Activated CD8-positive, alpha-beta memory T cell treated with anti-CD3 and anti-CD28 coated beads for 1 hour (primary cell): ENCODE measurements around the gene HDAC8.
"Not testable (repeated sequence)": the region's sequence is repeated elsewhere in the genome, so short reads cannot be mapped to it uniquely, and the experiment has no call there.

Source experiments
- DNase-seq, 2 donors: peaks; one replicate each; pipeline ENCODE4 v3.0.0-alpha.2; 2020; ENCODE audit warnings: low read depth in 1 of 2; ENCODE audit errors: extremely low read depth in 1 of 2

HDAC8 gene

GRCh38 chrX:72465889-72466288 lies 106.8 kb downstream of the HDAC8 start:
- no peak for DNase-seq

- DNase-seq = no peak
Observed at GRCh38 chrX:72461766-72462165, 110.9 kb downstream of the HDAC8 start.

DNA sequence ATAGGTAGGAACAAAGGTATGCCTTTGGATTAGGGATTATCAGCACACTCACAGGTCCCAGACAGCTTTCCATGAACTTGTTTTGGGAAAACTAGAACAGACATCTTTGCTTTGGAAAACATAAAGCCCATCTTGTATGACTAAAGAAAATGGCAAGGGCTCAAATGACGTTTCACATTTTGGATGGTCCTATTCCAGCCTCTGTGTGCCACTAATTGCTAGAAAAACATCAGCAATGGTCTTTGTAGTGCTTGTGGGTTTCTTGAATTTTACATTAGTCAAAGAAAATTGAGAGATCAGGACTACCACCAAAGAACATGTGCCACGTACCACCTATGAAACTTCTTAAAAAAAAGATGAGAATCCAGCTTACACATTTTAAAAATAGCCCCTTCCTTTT lies 111.4 kb downstream of the HDAC8 start:
- DNase-seq = no peak

DNA sequence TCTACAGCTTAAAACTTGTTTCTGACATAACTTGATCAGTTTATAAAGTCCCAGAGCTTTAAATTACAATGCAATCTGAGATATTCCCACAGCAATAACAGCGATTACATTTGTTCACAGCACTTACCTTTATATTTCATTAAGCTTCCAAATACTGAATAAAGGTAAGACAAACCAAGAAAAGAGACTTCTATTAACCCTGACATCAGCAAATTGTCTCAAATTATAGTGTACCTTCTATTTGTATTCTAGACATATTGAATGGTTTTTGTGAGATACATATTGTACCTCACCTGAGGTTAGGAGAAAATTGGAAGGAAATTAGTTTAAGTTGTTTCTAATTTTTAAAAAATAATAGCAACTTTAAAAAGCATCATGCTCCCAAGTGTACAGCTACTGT lies 111.9 kb downstream of the HDAC8 start:
- no peak for DNase-seq

DNA sequence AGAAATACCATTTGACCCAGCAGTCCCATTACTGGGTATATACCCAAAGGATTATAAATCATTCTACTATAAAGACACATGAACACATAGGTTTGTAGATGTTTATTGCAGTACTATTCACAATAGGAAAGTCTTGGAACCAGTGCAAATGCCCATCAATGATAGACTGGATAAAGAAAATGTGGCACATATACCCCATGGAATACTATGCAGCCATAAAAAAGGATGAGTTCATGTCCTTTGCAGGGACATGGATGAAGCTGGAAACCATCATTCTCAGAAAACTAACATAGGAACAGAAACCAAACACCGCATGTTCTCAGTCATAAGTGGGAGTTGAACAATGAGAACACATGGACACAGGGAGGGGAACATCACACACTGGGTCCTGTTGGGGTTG lies 123.6 kb downstream of the HDAC8 start:
- DNase-seq = not testable (repeated sequence)

GRCh38 chrX:72440764-72441163 lies 131.9 kb downstream of the HDAC8 start:
- DNase-seq = not testable (repeated sequence)

DNA sequence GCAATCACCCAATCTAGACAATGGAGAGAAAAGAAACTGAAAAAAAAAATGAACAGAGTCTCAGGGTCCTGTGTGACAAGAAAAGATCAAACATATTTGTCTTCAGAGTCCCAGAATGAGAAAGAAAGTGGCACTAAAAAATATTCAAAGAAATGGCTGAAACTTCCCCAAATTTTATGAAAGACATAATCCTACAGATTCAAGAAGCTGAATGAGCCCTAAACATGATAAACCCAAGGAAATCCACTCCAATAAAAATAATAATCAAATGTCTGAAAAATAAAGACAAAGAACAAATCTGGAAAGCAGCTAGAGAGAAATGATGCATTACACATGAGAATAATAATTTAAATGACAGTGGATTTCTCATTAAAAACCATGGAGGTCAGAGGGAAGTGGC lies 136.6 kb downstream of the HDAC8 start:
- DNase-seq = no peak

GRCh38 chrX:72430405-72430968 lies 142.2 kb downstream of the HDAC8 start:
- no peak for DNase-seq

DNA sequence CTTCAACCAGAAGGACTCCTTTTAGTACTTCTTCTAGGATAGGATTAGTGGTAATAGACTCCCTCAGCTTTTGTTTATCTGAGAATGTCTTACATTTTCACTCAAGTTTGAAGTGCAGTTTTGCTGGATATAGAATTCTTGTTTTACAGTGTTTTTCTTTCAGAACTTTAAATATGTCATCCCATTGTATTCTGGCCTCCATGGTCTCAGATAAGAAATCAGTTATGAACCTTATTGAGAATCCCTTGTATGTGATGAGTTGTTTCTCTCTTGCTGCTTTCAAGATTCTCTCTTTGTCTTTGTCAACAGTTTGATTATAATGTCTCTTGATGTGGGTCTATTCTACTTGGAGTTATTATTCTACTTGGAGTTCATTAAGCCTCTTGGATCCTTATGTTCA lies 150.8 kb downstream of the HDAC8 start:
- DNase-seq = no peak

DNA sequence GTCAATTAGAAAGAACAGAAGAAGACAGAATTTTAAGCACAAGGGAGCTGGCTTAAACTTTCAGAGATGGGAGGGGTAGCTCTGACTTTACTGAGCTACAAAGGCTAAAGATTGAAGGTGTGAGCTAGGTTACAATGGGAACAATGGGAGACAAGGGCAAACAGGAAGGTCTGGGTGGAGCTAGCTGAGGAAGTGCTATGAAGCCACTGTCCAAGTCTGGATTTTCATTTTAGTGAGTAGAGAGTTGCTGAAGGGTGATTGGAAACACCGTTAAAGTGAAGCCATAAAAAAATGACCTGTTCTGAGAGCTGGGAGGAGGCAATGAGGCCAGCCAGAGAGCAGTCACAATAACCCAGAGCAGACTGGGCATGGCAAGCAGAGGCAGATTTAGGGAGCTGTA lies 162.7 kb downstream of the HDAC8 start:
- no peak for DNase-seq

DNA sequence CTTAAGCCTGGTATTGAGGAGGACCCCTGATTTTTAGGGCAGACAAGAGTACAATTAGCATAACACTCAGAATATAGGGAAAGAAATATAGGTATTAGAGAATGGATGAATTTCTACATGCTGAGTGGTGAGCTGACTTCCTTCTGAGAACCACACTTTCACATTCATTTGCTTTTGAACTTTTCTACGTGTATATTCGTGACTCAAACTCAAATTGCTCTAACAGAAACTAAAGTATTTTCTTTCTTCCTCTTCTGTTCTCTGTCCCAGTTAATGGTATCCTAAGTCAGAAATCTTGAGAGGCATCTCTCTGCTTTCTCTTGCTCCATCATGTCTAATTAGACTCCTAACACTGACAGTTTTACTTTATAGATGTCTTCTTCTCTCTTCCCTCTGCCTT lies 163.8 kb downstream of the HDAC8 start:
- no peak for DNase-seq

GRCh38 chrX:72405136-72405535 lies 167.5 kb downstream of the HDAC8 start:
- not testable (repeated sequence) for DNase-seq

DNA sequence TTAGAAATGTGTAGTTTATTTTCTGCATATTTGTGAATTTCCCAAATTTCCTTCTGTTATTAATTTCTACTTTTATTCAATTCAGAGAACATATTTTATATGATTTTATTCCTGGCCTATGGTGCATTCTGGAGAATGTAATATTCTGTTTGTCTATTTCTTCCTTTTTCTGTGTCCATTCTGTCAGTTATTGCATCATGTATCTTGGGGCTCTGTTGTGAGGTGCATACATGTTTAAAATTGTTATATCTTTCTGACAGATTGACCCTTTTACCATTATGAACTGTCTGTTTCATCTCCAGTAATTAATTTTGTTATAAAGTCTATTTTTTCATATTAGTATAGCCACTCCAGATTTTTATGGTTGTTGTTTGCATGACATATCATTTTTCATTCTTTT lies 170.0 kb downstream of the HDAC8 start:
- DNase-seq = no peak

DNA sequence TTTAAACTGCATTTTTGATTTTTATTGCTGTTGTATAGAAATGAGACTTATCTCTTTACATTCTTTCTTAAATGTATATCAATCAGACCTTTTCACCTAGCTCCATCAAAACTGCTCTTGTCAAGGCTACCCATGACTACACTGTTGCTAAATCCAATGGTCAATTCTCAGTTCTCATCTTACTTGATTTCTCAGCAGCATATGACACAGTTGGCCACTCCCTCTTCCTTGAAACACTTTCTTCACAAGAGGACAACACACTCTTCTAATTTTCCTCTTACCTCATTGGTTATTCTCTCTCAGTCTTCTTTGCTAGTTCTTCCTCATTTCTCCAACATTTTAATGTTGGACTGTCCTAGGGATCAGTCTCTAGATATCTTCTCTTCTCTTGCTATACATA lies 172.8 kb downstream of the HDAC8 start:
- no peak for DNase-seq

DNA sequence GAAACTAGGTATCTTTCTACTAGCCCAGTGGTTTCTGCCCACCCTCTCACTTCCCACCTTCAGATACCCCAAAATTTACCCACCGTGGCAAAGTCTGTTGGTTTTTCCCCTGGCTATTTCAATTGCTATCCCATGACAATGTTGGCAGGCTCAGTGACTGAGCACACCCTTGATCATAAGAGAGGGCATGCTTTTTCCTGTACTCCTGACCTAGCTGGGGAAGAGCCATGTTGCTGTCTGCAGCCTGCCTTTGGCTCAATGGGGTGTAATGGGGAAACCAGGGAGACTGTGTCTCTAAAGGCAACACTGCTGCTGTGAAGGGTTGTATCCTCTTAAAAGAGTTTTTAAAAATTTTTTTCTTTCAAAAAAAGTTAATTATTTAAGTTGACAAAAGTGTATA lies 176.5 kb downstream of the HDAC8 start:
- DNase-seq = no peak

- DNase-seq = no peak
Observed at GRCh38 chrX:72395237-72395636, 177.4 kb downstream of the HDAC8 start.

GRCh38 chrX:72394518-72395170 lies 178.0 kb downstream of the HDAC8 start:
- DNase-seq = no peak

- no peak for DNase-seq
Observed at GRCh38 chrX:72393836-72394517, 178.7 kb downstream of the HDAC8 start.

GRCh38 chrX:72392816-72393800 lies 179.5 kb downstream of the HDAC8 start:
- no peak for DNase-seq

DNA sequence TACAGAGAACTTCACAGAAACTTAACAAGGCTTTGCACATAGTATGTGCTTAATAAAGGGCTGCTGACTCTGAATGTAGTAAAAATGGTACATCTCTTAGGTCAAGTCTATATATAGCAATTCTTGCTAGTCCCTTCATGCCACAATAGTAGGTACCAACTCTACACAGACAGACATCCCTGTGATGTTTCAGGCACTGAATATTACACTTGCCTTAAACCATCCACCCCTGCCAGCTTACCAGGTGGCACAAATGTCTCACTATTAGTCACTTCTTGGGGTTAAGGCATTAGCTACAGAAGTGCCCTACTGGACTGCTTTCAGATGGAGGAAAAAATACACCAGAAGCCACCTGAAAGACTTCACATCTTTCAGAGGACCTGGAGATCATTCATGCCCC lies 180.6 kb downstream of the HDAC8 start:
- DNase-seq = no peak

- no peak for DNase-seq
Observed at GRCh38 chrX:72387247-72387646, 185.4 kb downstream of the HDAC8 start.
